BE2C (cell line): ENCODE results near the gene SVBP.

ENCODE experiments used
- DNase-seq: peaks from one replicate; pipeline ENCODE4 v3.0.0-alpha.2; 2020
- H3K27me3 ChIP-seq: fragments of 250-450 bp; sonication (Bioruptor Pico); 2 replicates; pipeline ENCODE4 v1.5.1; 2020; ENCODE audit warnings: mild to moderate bottlenecking
- H3K36me3 ChIP-seq: fragments of 250-450 bp; sonication (Bioruptor Pico); 2 replicates; pipeline ENCODE4 v1.5.1; 2020; ENCODE audit warnings: mild to moderate bottlenecking
- H3K4me1 ChIP-seq: fragments of 250-450 bp; sonication (Bioruptor Pico); 2 replicates; pipeline ENCODE4 v1.5.1; 2020
- H3K4me3 ChIP-seq: 2 replicates; pipeline ENCODE4 v1.5.1; 2011; ENCODE audit warnings: low read depth, low read length
- H3K9me3 ChIP-seq: fragments of 250-450 bp; sonication (Bioruptor Pico); 2 replicates; pipeline ENCODE4 v1.5.1; 2020
- CTCF ChIP-seq: IDR thresholded peaks from 2 replicates; pipeline ENCODE4 v1.5.1; 2012; ENCODE audit warnings: mild to moderate bottlenecking, low read depth, low read length

SVBP gene

GRCh38 chr1:42757892-42758275, 59.3 kb downstream of the SVBP start:
- peaks cover 6% of the 10 kb centered on the region for H3K36me3 ChIP-seq
- no peaks in the 10 kb centered on the region for H3K27me3 ChIP-seq
- TF ChIP-seq CTCF: no peak
- H3K9me3 ChIP-seq: no peaks in the 10 kb centered on the region
- no peak for DNase-seq
- H3K4me3 ChIP-seq: no peak overlapping the region
- no peaks in the 10 kb centered on the region for H3K4me1 ChIP-seq
